DMS53 treated with DMSO at 0.1 percent for 48 hours (cell line): ENCODE results near the gene MVB12B.
"Not testable (repeated sequence)": the region's sequence is repeated elsewhere in the genome, so short reads cannot be mapped to it uniquely, and the experiment has no call there.

Source experiments
- DNase-seq: peaks from one replicate; lab custom pipeline; 2025; ENCODE audit not compliant: unreplicated experiment; lab: John Stamatoyannopoulos, UW

Gene MVB12B

GRCh38 chr9:126528915-126529314, 202.3 kb downstream of the MVB12B start:
- DNase-seq: no peak

- no peak for DNase-seq
These were observed 204.5 kb downstream of the MVB12B start for GRCh38 chr9:126531035-126531571.

GRCh38 chr9:126531591-126531990, 205.0 kb downstream of the MVB12B start:
- DNase-seq: no peak

- no peak for DNase-seq
These were observed 205.4 kb downstream of the MVB12B start for GRCh38 chr9:126532019-126532462.

- no peak for DNase-seq
These were observed 205.9 kb downstream of the MVB12B start for GRCh38 chr9:126532489-126532888.

- no peak for DNase-seq
These were observed 206.6 kb downstream of the MVB12B start for GRCh38 chr9:126532951-126533925.

GRCh38 chr9:126533926-126534310, 207.3 kb downstream of the MVB12B start:
- DNase-seq: no peak

- DNase-seq: no peak
These were observed 208.0 kb downstream of the MVB12B start for GRCh38 chr9:126534431-126535186.

GRCh38 chr9:126536131-126536530, 209.5 kb downstream of the MVB12B start:
- no peak for DNase-seq

- no peak for DNase-seq
These were observed 210.3 kb downstream of the MVB12B start for GRCh38 chr9:126536841-126537465.

- no peak for DNase-seq
These were observed 211.9 kb downstream of the MVB12B start for GRCh38 chr9:126538550-126538949.

- not testable (repeated sequence) for DNase-seq
These were observed 213.8 kb downstream of the MVB12B start for GRCh38 chr9:126540398-126540797.

- no peak for DNase-seq
These were observed 216.9 kb downstream of the MVB12B start for GRCh38 chr9:126543490-126543889.

GRCh38 chr9:126545106-126545505, 218.5 kb downstream of the MVB12B start:
- DNase-seq: no peak

- DNase-seq: no peak
These were observed 219.4 kb downstream of the MVB12B start for GRCh38 chr9:126546036-126546435.

- DNase-seq: no peak
These were observed 221.7 kb downstream of the MVB12B start for GRCh38 chr9:126548312-126548711.

- DNase-seq: no peak
These were observed 222.8 kb downstream of the MVB12B start for GRCh38 chr9:126549246-126550006.

GRCh38 chr9:126550891-126551351, 224.3 kb downstream of the MVB12B start:
- DNase-seq: no peak

- DNase-seq: no peak
These were observed 225.2 kb downstream of the MVB12B start for GRCh38 chr9:126551812-126552211.

GRCh38 chr9:126554292-126554691, 227.7 kb downstream of the MVB12B start:
- DNase-seq: no peak
